Hepatic stellate cell (primary cell): Measurements from ENCODE around the gene SLAMF9.
A peak's percentile ranks its signal among the peaks of the same experiment; 100 is the strongest.

Source experiments
- DNase-seq: peaks from one replicate; pipeline ENCODE4 v3.0.0; 2011; ENCODE audit warnings: low spot score

The SLAMF9 gene

DNA sequence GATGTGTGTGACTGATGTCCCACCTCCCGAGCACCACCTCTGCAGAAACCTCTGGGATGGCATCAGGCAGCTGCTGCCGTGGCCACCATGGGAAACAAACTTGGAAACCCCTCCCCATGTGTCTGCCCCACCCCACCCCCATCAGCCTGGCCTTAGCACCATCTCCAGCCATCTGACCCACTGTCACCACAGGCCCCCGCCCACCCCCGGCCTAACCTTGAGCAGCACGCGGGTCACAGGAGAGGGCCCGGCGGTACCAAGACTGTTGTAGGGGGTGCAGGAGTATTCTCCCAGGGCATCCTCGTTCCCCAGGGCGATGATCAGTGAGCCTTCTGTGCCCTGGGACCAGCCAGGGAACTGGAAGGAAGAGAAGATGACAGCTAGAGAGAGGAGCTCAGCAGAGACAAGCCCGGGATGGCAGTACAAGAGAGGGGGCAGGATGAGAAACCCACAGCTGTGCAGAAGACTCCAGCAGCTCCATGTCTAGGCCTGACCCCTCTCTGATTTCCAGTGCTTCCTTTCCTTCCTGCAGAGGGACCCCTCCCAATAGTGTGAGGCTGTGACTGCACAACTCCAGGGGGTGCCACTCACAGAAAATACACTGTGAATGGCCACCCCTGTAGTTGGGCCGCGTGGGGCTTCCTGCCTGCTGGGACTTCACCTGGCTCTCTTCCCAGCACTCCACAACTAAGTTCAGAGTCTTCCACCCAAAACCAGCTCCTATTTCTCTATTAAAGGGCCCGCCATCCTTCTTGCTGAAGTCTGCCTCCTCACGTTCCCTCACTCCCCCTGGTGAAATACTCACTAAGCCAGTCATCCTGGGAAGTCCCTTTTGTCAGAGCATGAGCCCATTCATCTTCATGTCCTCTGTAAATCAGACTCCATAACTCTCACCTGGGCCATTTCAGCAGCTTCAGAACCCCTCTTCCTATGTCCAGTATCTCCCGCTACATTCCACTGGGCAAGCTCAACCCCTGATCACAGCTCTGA lies 21.4 kb downstream of the SLAMF9 start:
- DNase-seq, result no peak

DNA sequence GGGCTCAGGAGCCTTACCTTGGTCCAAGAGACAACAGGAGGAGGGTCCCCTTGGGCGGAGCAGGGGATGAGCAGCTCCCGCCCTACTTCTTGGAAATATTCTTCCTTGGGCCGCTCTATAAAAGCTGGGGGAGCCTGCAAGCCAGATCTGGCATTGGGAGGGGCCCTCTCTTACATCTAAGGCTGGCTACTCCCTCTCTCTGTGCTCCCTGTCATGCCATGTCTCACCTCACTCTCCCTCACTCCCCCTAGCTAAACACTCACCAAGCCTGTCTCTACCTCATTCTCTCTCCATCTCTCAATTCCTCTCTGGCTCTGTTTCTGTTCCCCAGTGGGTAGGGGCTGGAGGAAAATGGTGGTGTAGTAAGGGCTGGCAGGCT lies 22.3 kb downstream of the SLAMF9 start:
- no peak for DNase-seq

DNA sequence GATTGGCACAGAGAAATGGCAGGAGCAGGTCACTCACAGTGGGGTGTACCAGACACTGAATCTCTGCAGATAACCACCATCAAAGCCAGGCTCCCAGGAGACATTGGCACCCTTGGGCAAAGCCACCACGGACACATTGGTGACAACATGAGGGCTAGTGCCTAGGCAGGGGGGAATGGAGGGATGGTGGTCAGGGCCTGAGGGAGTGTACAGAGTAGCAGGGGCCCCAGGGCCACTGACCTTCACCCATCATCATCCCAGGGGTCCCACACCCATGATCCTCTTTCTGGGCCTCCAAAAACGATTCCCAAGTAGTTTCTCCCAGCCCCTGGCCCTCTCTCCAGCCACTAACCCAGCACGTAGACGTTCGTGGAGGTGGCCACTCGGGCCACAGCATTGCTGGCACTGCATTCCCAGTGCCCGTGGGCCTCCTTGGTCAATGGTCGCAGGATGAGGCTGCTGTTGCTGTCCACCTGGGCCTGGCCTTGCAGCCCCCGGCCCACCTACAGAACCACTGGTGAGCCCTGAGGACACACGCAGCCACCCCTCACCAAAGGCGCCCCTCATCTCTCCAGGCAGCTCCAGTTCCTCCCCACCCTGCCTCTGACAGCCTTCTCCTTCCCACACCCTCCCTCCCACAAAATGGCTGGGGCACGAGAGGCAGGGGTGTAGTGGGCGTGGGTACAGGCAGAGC lies 22.8 kb downstream of the SLAMF9 start:
- DNase-seq, result no peak

DNA sequence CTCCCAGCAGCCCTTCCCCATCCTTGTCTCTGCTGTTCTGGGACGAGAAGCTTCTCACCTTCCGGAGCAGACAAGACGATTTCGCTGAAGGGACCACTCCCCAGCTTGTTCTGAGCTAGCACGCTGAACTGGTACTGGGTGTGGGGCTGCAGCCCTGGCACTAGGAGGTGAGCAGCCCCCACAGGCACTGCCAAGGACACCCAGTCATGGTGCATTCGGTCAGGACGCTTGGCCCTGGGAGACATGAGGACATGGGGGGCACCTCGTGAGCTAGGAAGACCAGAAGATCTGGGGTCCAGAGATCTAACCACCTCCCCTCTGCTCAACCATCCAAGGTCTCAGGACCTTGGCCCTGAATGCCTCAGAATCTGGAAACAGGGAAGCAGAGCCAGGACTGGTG lies 23.4 kb downstream of the SLAMF9 start:
- no peak for DNase-seq

DNA sequence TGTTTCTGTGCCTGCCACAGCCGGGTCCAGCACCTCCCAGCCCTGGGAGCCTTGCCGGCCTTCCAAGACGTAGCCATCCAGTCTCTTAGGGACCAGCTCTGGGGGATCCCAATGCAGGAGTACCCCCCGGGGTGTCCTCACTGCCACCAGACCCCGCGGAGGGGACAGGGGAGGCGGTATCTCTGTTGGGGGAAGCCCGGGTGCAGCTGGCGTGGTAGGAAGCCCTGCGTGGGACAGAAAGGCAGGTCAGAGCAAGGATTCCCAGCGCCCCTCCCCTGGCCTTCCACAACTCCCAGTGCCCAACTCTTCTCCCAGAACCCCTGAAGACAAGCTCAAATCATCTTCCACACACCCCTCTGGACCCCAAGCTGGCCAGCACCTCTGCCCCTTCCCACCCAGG lies 23.8 kb downstream of the SLAMF9 start:
- DNase-seq, result no peak

DNA sequence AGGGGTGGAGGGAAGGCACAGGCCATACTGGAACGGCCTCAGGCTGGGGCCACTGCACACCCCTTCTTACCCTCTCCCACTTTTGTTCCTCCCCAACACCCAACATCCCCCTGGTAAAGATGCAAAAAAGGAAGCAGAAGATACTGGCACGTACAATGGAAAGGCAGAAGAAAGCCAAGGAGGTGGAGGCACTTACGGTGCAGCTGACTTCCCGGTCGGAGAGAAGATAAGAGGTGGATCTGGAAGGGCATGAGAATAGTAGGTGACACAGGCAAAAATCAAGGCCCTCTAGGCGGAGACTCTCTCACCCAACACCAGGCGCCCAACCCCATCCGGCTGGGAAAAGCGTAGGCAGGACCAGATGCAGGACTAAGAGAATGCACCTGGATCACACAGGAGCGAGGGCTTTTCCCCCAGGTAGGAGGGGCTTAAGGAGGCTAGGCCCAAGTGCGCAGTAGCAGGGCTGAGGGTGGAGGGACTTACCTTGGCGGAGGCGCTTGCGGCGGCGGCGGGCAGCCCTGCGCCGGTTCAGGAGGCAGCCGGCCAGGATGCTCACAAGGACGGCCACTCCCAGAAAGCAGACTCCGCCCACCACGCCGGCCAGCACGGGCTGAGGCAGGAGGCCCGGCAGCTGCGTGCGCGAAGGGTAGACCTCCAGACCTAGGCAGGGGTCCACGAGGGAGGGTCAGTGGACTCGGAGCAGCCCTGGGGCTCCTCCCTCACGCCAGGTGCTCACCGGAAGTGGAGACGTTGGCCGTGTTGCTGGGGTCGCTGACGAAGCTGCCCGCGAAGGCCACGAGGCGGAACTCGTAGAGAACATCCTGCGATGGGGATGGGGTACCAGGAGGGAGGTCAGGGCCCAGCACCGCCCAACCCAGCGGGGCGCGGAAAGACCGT lies 24.6 kb downstream of the SLAMF9 start:
- no peak for DNase-seq

DNA sequence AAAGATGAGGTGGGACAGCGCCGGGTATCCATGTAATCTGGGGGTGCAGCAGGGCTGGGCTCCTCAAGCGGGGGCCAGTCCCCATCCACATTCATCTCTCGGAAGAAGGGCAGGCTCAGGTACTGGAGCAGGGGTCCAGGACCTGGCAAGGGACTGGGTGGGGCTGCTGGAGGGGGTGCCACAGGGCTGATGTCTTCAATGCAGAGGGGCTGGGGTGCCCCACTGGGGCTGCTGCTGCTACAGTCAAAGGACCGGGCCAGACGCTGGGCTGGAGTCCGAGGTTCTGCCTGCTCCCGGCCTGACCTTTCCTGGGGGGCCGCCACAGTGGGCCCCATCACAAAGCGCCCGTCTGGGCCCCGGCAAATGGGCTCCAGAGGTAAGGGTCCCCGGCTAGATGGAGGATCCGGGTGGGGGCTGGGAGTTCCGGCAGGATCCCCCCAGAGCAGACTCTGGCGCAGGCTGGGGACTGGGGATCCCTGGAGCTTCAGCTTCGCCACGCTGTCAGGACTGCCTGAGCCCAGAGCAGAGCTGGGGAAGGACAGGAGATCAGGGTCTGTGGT lies 25.5 kb downstream of the SLAMF9 start:
- no peak for DNase-seq

DNA sequence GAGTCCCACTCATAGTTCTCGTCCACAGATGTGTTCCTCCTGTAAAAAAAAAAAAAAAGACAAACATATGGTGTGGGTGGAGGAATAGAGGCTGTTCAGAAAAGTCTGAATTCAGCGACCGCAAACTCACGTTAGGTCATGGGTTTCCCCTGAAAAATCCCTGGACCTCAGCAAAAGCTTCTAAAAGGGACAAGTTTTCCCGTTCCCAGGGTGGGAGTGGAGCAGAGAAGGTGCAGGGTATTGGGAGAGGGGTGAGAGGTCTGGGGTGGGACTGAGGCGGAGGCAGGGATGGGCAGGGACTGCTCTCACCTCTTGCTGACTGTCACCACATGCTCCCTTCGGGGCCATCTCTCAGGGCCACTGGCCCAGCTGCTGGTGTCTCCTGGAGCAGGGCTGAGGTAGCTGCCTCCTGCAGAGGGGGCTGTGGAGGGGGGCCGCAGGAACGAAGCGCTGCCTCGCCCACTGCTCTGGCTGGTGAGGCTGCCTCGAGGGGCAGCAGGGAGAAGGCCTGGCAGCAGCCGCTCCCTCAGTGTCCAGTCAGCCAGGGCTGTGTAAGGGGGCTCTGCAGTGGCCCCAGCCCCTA lies 26.1 kb downstream of the SLAMF9 start:
- DNase-seq, result no peak

DNA sequence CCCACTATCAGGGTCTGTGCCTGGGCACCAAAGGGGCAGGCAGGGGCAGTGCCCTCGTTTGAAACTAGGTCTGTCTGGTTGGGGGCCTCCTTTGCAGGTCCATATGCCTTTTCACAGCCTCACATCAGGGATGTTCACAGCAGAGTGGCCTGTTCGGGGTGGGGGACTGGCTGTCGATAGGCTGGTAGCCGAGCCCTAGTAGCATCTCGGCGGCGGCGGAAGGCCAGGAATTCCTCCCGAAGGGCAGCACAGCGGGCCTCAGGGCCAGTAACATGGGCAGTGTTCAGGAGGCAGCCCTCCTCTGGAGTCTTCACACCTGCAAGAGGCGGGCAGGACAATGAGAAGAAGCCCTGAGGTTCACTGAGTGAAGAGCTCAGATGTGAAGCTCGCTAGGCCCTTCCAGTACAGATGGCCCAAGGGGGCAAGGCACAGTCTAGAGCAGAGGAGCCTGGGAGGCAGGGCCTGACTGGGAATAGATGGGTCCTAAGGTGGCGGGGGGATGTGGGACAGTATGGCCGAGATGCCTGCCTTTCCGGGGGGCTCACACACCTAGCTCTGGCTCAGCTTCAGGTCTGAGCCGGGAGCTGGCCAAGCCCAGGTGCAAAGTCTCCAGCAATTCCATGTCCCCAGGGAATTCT lies 26.7 kb downstream of the SLAMF9 start:
- DNase-seq, result no peak

DNA sequence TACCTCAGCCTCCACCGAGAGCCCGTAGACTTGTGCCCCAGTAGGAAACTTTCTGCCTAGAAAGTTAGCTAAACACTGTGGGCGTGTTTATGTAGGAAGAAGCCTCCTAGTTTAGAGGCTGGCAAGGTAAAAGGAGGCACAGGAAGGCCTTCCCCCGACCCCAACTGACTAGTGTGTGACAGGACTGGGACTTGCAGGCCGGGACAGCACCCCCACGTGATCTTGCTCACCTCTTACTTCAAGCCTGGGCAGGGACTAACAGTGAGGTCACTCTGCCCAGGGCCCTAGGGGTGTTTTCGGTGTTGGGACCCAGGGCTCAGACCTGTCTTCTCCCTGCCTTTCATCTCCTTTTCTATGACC lies 28.3 kb downstream of the SLAMF9 start:
- DNase-seq, result no peak

DNA sequence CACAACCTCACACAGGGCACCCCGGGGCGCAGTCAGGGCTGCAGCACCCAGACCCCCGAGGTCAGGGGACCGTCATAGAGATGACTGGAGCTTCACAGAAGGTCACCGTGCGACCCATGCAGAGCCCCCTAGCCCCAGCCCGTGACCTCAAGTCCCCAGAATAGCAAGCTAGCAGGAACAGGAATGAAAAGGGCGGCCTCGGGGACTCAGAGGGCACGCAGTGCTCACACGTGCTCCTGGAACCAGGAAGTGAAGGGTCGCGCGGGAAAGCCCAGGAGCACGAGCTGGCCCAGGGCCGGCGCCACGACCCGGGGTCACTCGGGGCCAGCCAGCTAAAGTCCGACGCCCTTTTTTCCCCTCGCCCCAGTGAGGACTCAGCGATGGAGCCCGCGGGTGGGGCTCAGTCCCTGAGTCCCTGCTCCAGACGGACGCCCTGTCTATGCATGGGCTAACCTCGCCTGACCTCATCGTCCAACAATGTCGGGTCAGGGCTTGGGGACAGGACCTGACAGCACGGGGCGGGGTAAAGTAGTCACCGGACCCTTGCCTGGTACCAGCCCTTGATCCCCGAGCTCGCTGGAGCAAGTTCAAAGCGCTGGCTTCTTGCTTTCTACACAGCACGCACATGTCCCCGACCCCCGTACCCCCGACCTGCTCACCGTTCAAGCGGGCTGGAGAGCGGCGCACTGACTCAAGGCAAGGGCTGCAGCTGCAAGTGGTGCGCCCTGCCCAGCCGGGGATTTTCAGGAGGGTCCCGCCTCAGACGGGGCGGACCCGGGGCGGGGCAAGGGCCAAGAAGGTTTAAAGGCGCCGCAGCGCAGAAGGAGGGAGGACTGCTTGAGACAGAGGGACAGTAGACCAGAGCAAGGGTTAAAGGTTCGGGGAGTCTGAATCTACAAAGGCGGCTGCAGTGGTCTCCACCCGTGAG lies 29.0 kb downstream of the SLAMF9 start, which contains the start of gene TAGLN2:
Gene TAGLN2 (minus strand): TSS at position 717 of the 928 bp plus-strand sequence. CDS start 4,998 bp downstream, outside the sequence.
- DNase-seq, result peak; percentile 97

DNA sequence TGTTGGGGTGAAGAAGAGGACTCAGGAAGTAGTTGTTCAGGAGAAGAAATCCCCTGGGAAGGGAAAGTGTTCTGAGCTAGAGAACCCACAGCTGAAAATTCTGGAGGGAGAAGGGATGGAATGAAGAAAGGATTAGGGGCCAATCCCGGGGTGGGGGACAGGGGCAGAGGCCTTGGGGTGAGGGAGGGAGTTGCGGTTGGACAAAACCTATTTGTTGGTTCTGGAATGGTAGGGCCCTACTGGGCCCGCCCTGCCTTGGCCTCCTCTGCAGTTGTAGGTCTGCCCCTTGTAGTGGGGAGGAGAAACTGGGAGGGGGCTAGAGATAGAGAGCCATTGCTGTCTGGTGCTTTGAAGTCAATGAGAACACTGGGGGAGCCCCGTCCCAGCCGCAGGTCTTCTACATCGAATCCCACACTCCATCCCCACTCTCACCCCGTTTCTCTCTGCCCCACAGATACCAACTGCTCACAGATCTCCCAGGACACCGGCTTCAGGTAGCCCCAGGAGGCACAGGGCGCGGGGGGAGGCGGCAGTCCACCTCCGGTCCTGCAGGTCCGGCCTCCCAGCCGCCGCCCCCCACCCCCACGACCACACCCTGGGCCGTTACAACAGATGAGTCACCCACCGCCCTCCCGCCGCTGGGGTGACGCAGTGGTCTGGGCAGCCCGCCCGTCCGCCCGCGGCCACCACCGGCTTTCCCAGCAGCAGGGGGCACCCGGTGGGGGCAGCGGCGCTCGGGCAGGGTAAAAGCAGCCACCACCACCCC lies 29.8 kb downstream of the SLAMF9 start:
- peak; percentile 99 for DNase-seq

DNA sequence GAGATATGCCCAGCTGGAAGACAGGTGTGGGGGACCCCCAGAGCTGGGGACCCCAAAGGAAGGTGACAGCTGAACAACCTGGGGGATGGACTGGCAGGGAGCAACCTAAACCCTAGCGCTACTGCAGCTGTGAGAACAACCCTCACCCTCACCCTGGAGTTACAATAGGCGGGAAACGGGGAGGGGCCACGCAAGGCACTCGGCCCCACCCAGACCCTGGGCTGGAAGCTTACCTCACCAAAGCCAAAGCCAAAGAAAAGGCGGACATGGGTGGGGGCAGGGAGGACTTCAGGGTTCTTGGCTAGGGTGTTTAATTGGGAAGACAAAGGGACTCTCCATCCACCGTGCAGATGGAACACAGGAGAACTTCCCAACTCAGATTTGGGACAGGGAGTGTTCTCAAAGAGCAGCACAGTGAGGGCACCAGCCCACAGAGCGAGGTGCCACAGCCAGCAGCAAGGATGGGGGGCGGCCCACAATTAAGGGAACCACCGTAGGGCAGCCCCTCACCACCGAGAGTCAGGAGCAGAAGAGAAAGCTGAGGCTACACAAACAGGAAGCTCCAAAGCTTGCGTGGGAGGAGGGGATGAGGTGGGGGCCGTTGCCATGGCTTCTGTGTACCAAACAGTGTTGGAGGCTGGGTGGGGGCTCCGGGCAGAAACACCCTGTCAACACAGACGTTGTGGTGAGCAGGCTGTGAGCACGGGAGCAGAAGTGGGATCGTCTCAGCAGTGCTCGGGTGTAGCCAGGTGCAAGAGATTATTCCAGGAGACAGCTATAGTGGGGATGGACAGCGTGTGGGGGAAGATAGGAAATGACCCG lies 30.6 kb downstream of the SLAMF9 start:
- DNase-seq, result peak; percentile 91

DNA sequence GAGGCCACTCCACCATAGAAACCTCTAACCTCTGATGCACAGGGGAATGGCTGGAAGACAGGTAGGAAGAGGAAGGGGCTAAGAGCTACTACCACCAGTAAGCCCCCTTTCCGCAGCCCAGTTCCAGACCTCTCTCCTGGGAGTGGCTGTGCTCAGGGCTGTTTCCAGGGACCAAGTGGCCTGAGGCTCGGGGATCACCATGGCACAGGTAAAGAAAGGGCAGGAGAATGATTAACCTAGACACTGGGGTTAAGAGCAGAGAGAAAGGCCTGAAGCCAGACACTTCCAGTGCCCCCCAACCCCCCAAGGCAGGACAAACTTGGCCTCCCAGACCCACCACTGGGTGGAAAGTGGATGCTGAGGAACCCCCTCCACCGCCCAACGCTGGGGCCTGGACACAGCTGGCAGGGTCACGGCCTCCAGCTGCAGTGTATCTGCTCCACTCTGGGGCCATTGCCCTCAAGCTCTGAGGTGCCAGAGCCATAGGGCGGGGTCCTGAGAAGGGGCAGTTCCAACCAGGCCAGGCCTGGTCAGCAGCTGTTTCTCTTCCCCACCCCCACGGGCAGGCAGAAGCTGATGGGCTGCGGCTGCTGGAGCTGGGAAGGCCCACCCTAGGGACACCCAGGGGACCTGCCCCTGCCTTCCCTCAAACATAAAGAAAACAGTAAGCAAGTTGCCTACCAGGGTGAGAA lies 31.4 kb downstream of the SLAMF9 start:
- peak; percentile 66 for DNase-seq

DNA sequence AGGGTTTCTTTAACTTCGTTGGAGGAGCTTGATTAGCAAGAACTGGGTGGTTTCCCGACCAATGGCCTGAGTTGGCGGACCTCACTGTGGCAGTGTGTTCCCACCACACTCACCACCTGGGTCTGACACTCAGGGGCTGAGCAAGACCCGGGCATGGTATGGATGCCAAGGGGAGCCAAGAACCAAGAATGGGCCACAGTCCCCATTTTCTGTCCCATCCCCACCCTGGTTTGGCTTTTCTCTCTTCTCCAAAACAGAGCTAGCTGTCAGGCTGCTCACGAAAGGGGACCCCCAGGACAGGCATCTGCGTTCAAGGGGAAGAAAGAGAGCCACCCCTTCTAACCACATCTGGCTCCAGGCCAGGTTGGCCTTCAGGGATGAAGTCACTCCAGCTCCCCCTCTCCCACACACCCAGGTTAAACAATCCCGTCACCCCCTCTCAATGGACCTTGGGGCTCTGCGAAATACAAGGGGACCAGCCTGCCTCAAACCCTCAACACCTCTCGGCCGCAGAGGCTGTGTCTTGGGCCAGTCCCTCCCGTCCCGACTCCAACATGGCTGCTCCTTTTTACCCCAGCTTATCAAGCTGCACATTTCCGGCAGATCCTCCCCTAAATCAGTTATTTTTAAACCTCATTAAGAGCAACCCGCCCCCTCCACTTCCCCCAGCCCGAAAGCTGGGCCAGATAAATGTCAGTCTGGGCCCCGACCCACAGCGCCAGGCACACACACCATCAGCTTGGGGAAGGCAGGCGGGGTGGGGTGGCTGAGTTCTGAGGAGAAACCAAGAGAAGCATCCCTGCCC lies 32.1 kb downstream of the SLAMF9 start:
- peak; percentile 44 for DNase-seq

DNA sequence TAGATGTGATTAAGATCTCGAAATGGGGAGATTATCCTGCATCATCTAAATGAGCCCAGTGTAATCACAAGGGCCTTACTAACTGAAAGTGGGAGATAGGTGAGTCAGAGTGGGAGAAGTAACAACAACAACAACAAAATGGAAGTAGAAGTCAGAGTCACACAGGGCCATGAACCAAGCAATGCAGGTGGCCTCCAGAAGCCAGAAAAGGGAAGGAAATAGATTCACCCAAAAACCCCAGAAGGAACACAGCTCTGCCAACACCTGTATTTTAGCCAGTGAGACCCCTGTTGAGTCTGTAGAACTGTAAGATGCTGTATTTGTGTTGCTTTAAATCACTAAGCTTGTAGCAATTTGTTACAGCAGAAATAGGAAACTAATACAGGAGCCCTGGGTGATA lies 32.8 kb downstream of the SLAMF9 start:
- DNase-seq, result no peak

DNA sequence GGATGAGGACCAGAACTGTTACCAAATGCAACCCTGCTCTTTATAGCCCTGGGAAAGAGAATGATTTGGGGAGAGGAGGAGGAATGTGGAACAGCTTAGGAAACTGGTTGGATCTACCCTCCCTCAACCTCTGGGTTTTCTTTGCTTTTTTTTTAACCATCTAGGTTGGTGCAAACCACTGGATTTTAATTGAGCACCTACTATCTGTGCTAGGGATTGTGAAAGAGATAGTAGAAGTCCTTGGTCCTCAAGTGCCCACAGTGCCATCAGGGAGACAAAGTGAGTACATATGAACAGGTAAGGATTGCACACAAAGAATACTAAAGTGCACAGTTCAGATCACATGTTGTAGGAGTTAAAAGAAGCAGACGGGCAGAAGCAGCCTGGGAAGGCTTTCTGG lies 33.4 kb downstream of the SLAMF9 start:
- DNase-seq, result no peak
